ACC112 (cell line): ENCODE measurements around the gene ANO7.

Experiments used
- H2AFZ ChIP-seq: fragments of 200-600 bp; sonication (generic); one replicate; pipeline ENCODE4 v1.6.0; 2017; ENCODE audit warnings: antibody characterized with exemption, low read length; ENCODE audit not compliant: unreplicated experiment
- H3K27ac ChIP-seq: fragments of 200-600 bp; sonication (generic); 2 replicates; pipeline ENCODE4 v1.5.1; 2014; ENCODE audit warnings: low read depth, mild to moderate bottlenecking, antibody characterized with exemption, low read length, moderate library complexity
- H3K27me3 ChIP-seq: fragments of 200-600 bp; sonication (generic); 2 replicates; pipeline ENCODE4 v1.6.1; 2014; ENCODE audit warnings: mild to moderate bottlenecking, antibody characterized with exemption, low read length, moderate library complexity, mixed read lengths; ENCODE audit not compliant: insufficient read depth
- H3K36me3 ChIP-seq: fragments of 200-600 bp; sonication (generic); 2 replicates; pipeline ENCODE4 v1.6.1; 2016; ENCODE audit warnings: mild to moderate bottlenecking, antibody characterized with exemption, low read length, moderate library complexity, mixed read lengths; ENCODE audit not compliant: insufficient read depth
- H3K4me1 ChIP-seq: fragments of 200-600 bp; sonication (generic); one replicate; pipeline ENCODE4 v1.6.1; 2016; ENCODE audit warnings: low read length, mixed read lengths; ENCODE audit not compliant: insufficient read depth, unreplicated experiment, control insufficient read depth
- H3K4me3 ChIP-seq: fragments of 200-600 bp; sonication (generic); 2 replicates; pipeline ENCODE4 v1.5.1; 2014; ENCODE audit warnings: mild to moderate bottlenecking, low read depth, low read length
- H3K79me2 ChIP-seq: fragments of 200-600 bp; sonication (generic); one replicate; pipeline ENCODE4 v1.6.0; 2016; ENCODE audit warnings: low read length; ENCODE audit not compliant: control insufficient read depth, unreplicated experiment, insufficient read depth

ANO7 gene

GRCh38 chr2:241188361-241189092 is at the start of gene ANO7:
Gene ANO7 (plus strand): TSS chr2:241188677. CDS start chr2:241190064, 1,387 bp downstream.
- Histone ChIP-seq H3K27me3 (peaks cover 4% of the 10 kb centered on the region; the same call in 1 of the 2 replicates), H3K4me3 (no peak within 1 kb of the TSS), H3K4me1 (no peaks in the 10 kb centered on the region), H3K27ac (no peak within 1 kb of the TSS), H3K79me2 (no peaks in the 10 kb centered on the region), H3K36me3 (no peaks in the 10 kb centered on the region), H2AFZ (no peak within 1 kb of the TSS)

GRCh38 chr2:241139531-241140444 is 48.7 kb upstream of the ANO7 start:
- H3K36me3 ChIP-seq: no peaks in the 10 kb centered on the region
- no peaks in the 10 kb centered on the region for H3K27me3 ChIP-seq
- H3K4me1 ChIP-seq: no peaks in the 10 kb centered on the region
- no peak overlapping the region for H3K4me3 ChIP-seq
- no peak overlapping the region for H3K27ac ChIP-seq
- no peak overlapping the region for H2AFZ ChIP-seq
- H3K79me2 ChIP-seq: no peaks in the 10 kb centered on the region

- Histone ChIP-seq H2AFZ (no peak overlapping the region), H3K4me3 (no peak overlapping the region), H3K27ac (no peak overlapping the region), H3K4me1 (no peaks in the 10 kb centered on the region), H3K27me3 (no peaks in the 10 kb centered on the region), H3K79me2 (no peaks in the 10 kb centered on the region), H3K36me3 (no peaks in the 10 kb centered on the region)
Observed at GRCh38 chr2:241140445-241140840, 48.0 kb upstream of the ANO7 start.

GRCh38 chr2:241141214-241141770 is 47.2 kb upstream of the ANO7 start:
- no peak overlapping the region for H3K4me3 ChIP-seq
- no peaks in the 10 kb centered on the region for H3K27me3 ChIP-seq
- no peak overlapping the region for H2AFZ ChIP-seq
- no peaks in the 10 kb centered on the region for H3K36me3 ChIP-seq
- no peaks in the 10 kb centered on the region for H3K4me1 ChIP-seq
- no peaks in the 10 kb centered on the region for H3K79me2 ChIP-seq
- no peak overlapping the region for H3K27ac ChIP-seq

GRCh38 chr2:241142063-241142462 is 46.4 kb upstream of the ANO7 start:
- no peaks in the 10 kb centered on the region for H3K27me3 ChIP-seq
- H3K4me3 ChIP-seq: no peak overlapping the region
- H3K4me1 ChIP-seq: no peaks in the 10 kb centered on the region
- H2AFZ ChIP-seq: no peak overlapping the region
- no peaks in the 10 kb centered on the region for H3K79me2 ChIP-seq
- no peak overlapping the region for H3K27ac ChIP-seq
- no peaks in the 10 kb centered on the region for H3K36me3 ChIP-seq

- H3K4me1 ChIP-seq: no peaks in the 10 kb centered on the region
- no peaks in the 10 kb centered on the region for H3K36me3 ChIP-seq
- no peak overlapping the region for H3K4me3 ChIP-seq
- no peak overlapping the region for H2AFZ ChIP-seq
- no peaks in the 10 kb centered on the region for H3K79me2 ChIP-seq
- no peak overlapping the region for H3K27ac ChIP-seq
- H3K27me3 ChIP-seq: no peaks in the 10 kb centered on the region
Observed at GRCh38 chr2:241142593-241142992, 45.9 kb upstream of the ANO7 start.

GRCh38 chr2:241146286-241146685 is 42.2 kb upstream of the ANO7 start:
- no peaks in the 10 kb centered on the region for H3K36me3 ChIP-seq
- H3K4me3 ChIP-seq: no peak overlapping the region
- no peaks in the 10 kb centered on the region for H3K27me3 ChIP-seq
- no peak overlapping the region for H3K27ac ChIP-seq
- H3K79me2 ChIP-seq: peaks cover 10% of the 10 kb centered on the region
- H2AFZ ChIP-seq: no peak overlapping the region
- H3K4me1 ChIP-seq: peaks cover 8% of the 10 kb centered on the region

- no peak overlapping the region for H2AFZ ChIP-seq
- no peak overlapping the region for H3K27ac ChIP-seq
- peaks cover 19% of the 10 kb centered on the region for H3K4me1 ChIP-seq
- H3K4me3 ChIP-seq: no peak overlapping the region
- peaks cover 16% of the 10 kb centered on the region for H3K79me2 ChIP-seq
- no peaks in the 10 kb centered on the region for H3K27me3 ChIP-seq
- H3K36me3 ChIP-seq: no peaks in the 10 kb centered on the region
Observed at GRCh38 chr2:241147336-241147735, 41.1 kb upstream of the ANO7 start.

GRCh38 chr2:241148239-241148638 is 40.2 kb upstream of the ANO7 start:
- no peaks in the 10 kb centered on the region for H3K36me3 ChIP-seq
- H3K4me3 ChIP-seq: peak overlapping the region; percentile 87
- no peak overlapping the region for H3K27ac ChIP-seq
- peaks cover 16% of the 10 kb centered on the region for H3K79me2 ChIP-seq
- peak overlapping the region; percentile 82 for H2AFZ ChIP-seq
- H3K4me1 ChIP-seq: peaks cover 19% of the 10 kb centered on the region
- H3K27me3 ChIP-seq: no peaks in the 10 kb centered on the region

GRCh38 chr2:241148891-241149674 is 39.4 kb upstream of the ANO7 start, which contains the start of gene PASK:
Gene PASK (minus strand): TSS chr2:241149472. CDS start chr2:241143032, 6,440 bp downstream.
- Histone ChIP-seq H3K36me3 (no peaks in the 10 kb centered on the region), H3K4me1 (peaks cover 23% of the 10 kb centered on the region), H3K79me2 (peaks cover 16% of the 10 kb centered on the region), H3K4me3 (peak within 1 kb of the TSS; percentile 87), H3K27ac (peak within 1 kb of the TSS; percentile 42; the same call in 1 of the 2 replicates), H3K27me3 (no peaks in the 10 kb centered on the region), H2AFZ (peak within 1 kb of the TSS; percentile 82)
